Testis (tissue), 3 donors: Measurements from ENCODE around the gene FYTTD1. TPM values are rescaled to one million over a fixed set of nuclear protein-coding genes. Genes with fewer than 3 reads are reported as not detected.

ENCODE experiments used
- DNase-seq: peaks from one replicate; pipeline ENCODE4 v3.0.0-alpha.2; 2019
- H3K27ac ChIP-seq, 2 donors: fragments of 200-600 bp; sonication (generic); one replicate each; pipeline ENCODE4 v1.5.1; 2019
- H3K27me3 ChIP-seq: fragments of 200-600 bp; sonication (generic); one replicate; pipeline ENCODE4 v1.5.1; 2019
- H3K36me3 ChIP-seq: fragments of 200-600 bp; sonication (generic); one replicate; pipeline ENCODE4 v1.5.1; 2017; ENCODE audit warnings: low read depth; ENCODE audit errors: missing control alignments
- H3K4me1 ChIP-seq: fragments of 200-600 bp; sonication (generic); one replicate; pipeline ENCODE4 v1.5.1; 2019
- H3K4me3 ChIP-seq, 2 donors: fragments of 200-600 bp; sonication (generic); one replicate each; pipeline ENCODE4 v1.5.1; 2017 to 2019
- H3K9me3 ChIP-seq: fragments of 200-600 bp; sonication (generic); one replicate; pipeline ENCODE4 v1.5.1; 2017
- CTCF ChIP-seq, 3 experiments: fragments of 450-650 bp in 2 of 3; fragments of 200-600 bp in 1 of 3; sonication (generic) in 1 of 3; IDR thresholded peaks; one replicate each; pipeline ENCODE4 v1.5.1; 2016 to 2019; ENCODE audit warnings: antibody characterized with exemption in 3 of 3, mild to moderate bottlenecking in 2 of 3, moderate library complexity in 1 of 3
- POLR2A ChIP-seq: fragments of 450-650 bp; IDR thresholded peaks from one replicate; pipeline ENCODE4 v1.6.1; 2017; ENCODE audit warnings: antibody characterized with exemption, mild to moderate bottlenecking, moderate library complexity
- WGBS, 2 donors: methylation state at CpG; one replicate each; pipeline ENCODE4 v1.1.5; 2018; 5-methylcytosine and 5-hydroxymethylcytosine counted together
- intact Hi-C: fragments of 100-400 bp; cut with DNase I; formaldehyde crosslinking; loops from one replicate; pipeline ENCODE4 v1.15.1; 2023; ENCODE audit warnings: low total_unique reads
- polyA plus RNA-seq: library from polyadenylated mRNA; stranded (reverse); fragments of 350-450 nt; fragmentation: Illumina TruSeq; extraction: RNeasy Lipid Tissue Mini Kit (QIAGEN cat#74804); gene quantifications from one replicate; pipeline ENCODE4 v1.2.3, GENCODE V29; 2014; ENCODE audit warnings: low read depth, low replicate concordance; ENCODE audit not compliant: insufficient read depth
- total RNA-seq, 2 donors: library from RNA; depleted of rRNA; stranded (reverse); fragments of >200 nt; gene quantifications; one replicate each; pipeline ENCODE4 v1.2.3, GENCODE V29; 2016

FYTTD1 gene
- total and polyA plus RNA-seq, 3 donors from 2014 or later = 79.5 to 83.6 (median 80.5) TPM

GRCh38 chr3:197737319-197737649 lies 12.4 kb upstream of the FYTTD1 start:
- DNase-seq = no peak
- 0 to 1% methylated on average over 6 of the region's 6 CpGs for WGBS, 2 donors
- intact Hi-C loops = no loop called here
- peak overlapping the region; percentile 88 to 94 for H3K4me3 ChIP-seq
- H3K36me3 ChIP-seq = no peaks in the 10 kb centered on the region
- peaks cover 10% of the 10 kb centered on the region for H3K4me1 ChIP-seq
- no peak for TF ChIP-seq CTCF (IDR thresholded peaks at IDR 0.05)
- no peak for TF ChIP-seq POLR2A
- no peaks in the 10 kb centered on the region for H3K27me3 ChIP-seq
- H3K27ac ChIP-seq = peak overlapping the region; percentile 73 to 92
- H3K9me3 ChIP-seq = no peaks in the 10 kb centered on the region

GRCh38 chr3:197737749-197738462 lies 11.8 kb upstream of the FYTTD1 start:
- Histone ChIP-seq H3K4me3 (peak overlapping the region; percentile 88 to 94), H3K36me3 (no peaks in the 10 kb centered on the region)
- TF ChIP-seq CTCF (IDR thresholded peaks at IDR 0.05) (no peak), POLR2A (no peak)

GRCh38 chr3:197742787-197743186 lies 6.9 kb upstream of the FYTTD1 start:
- Histone ChIP-seq H3K4me1 (peaks cover 8% of the 10 kb centered on the region), H3K4me3 (no peak overlapping the region), H3K27ac (no peak overlapping the region), H3K27me3 (no peaks in the 10 kb centered on the region), H3K9me3 (no peaks in the 10 kb centered on the region), H3K36me3 (no peaks in the 10 kb centered on the region)
- intact Hi-C loops = no loop called here
- DNase-seq = no peak
- WGBS, 2 donors = 88 to 92% methylated on average over 2 to 3 of the region's 3 CpGs
- TF ChIP-seq CTCF (IDR thresholded peaks at IDR 0.05) = no peak
- TF ChIP-seq POLR2A = no peak

More at GRCh38 chr3:197737749-197738462, 11.8 kb upstream of the FYTTD1 start:
- Histone ChIP-seq H3K27ac (peak overlapping the region; percentile 73 to 92), H3K9me3 (no peaks in the 10 kb centered on the region), H3K27me3 (no peaks in the 10 kb centered on the region), H3K4me1 (peaks cover 10% of the 10 kb centered on the region)
- no peak for DNase-seq
- intact Hi-C loops = no loop called here
- WGBS, 2 donors = 55 to 56% methylated on average over 11 of the region's 11 CpGs

GRCh38 chr3:197746209-197746608 lies 3.5 kb upstream of the FYTTD1 start:
- H3K36me3 ChIP-seq = no peaks in the 10 kb centered on the region
- H3K9me3 ChIP-seq = no peaks in the 10 kb centered on the region
- 44 to 49% methylated on average over 3 of the region's 3 CpGs for WGBS, 2 donors
- no peaks in the 10 kb centered on the region for H3K27me3 ChIP-seq
- intact Hi-C loops = no loop called here
- DNase-seq = peak; percentile 29
- H3K27ac ChIP-seq = peak overlapping the region; percentile 6 to 42
- peaks cover 8% of the 10 kb centered on the region for H3K4me1 ChIP-seq
- H3K4me3 ChIP-seq = no peak overlapping the region
- TF ChIP-seq POLR2A (no peak), CTCF (IDR thresholded peaks at IDR 0.05) (no peak)

GRCh38 chr3:197746801-197747237 lies 2.9 kb upstream of the FYTTD1 start:
- no peak for DNase-seq
- Histone ChIP-seq H3K4me3 (no peak overlapping the region), H3K27me3 (no peaks in the 10 kb centered on the region), H3K27ac (peak overlapping the region; percentile 31 to 42), H3K36me3 (no peaks in the 10 kb centered on the region), H3K4me1 (peaks cover 10% of the 10 kb centered on the region), H3K9me3 (no peaks in the 10 kb centered on the region)
- 44 to 77% methylated on average over 4 of the region's 4 CpGs for WGBS, 2 donors
- intact Hi-C loops = no loop called here
- TF ChIP-seq CTCF (IDR thresholded peaks at IDR 0.05) = no peak
- TF ChIP-seq POLR2A = no peak
